ES-I3 (cell line): ENCODE data around the gene GYPA.
"Not testable (repeated sequence)": the region's sequence is repeated elsewhere in the genome, so short reads cannot be mapped to it uniquely, and the experiment has no call there.

Experiments used
- H3K36me3 ChIP-seq: 2 replicates; pipeline ENCODE4 v1.6.1; 2013; ENCODE audit warnings: mild to moderate bottlenecking, low read length, control low read depth, moderate library complexity; ENCODE audit not compliant: insufficient read depth
- H3K4me1 ChIP-seq: 2 replicates; pipeline ENCODE4 v1.6.1; 2013; ENCODE audit warnings: mild to moderate bottlenecking, control low read depth, low read length; ENCODE audit not compliant: insufficient read depth
- H3K9ac ChIP-seq: 2 replicates; pipeline ENCODE4 v1.6.1; 2013; ENCODE audit warnings: low read depth, mild to moderate bottlenecking, low read length, moderate library complexity
- H3K9me3 ChIP-seq: 2 replicates; pipeline ENCODE4 v1.6.1; 2013; ENCODE audit warnings: mild to moderate bottlenecking, low read length, moderate library complexity; ENCODE audit not compliant: control insufficient read depth, insufficient read depth

GYPA gene

GRCh38 chr4:144140594-144141295 is at the start of gene GYPA:
Gene GYPA, minus strand, starts transcription at chr4:144140718. Its CDS starts 83 bp downstream, at chr4:144140635.
- H3K36me3 ChIP-seq, H3K9ac ChIP-seq, H3K9me3 ChIP-seq, H3K4me1 ChIP-seq: not testable (repeated sequence)

GRCh38 chr4:144190009-144190408 is 49.5 kb upstream of the GYPA start:
- H3K36me3 ChIP-seq, result no peaks in the 10 kb centered on the region
- no peak overlapping the region for H3K9ac ChIP-seq
- H3K9me3 ChIP-seq, result no peaks in the 10 kb centered on the region
- peaks cover 7% of the 10 kb centered on the region; the same call in 1 of the 2 replicates for H3K4me1 ChIP-seq

DNA sequence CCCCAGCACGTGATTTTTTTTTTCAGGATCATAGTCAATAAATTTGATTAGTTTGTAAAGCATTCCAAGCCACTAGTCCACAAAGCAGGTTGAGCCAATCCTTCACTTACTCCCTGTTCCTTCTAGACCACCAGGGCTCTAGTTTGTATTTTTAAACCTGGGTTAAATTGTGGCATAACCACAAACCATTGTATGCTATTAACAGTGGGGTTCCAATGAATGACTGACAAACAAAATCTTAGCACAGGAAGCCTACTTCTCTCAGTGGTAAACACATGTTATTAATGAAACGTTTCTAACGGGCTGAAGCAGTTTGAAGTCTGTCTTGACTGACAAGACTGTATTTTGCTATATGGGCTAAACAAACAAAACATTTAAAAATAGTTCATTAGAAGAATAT is 48.6 kb upstream of the GYPA start:
- Histone ChIP-seq H3K4me1 (peaks cover 7% of the 10 kb centered on the region; the same call in 1 of the 2 replicates), H3K9ac (no peak overlapping the region), H3K9me3 (no peaks in the 10 kb centered on the region), H3K36me3 (no peaks in the 10 kb centered on the region)

GRCh38 chr4:144185086-144185485 is 44.6 kb upstream of the GYPA start:
- Histone ChIP-seq H3K9me3 (no peaks in the 10 kb centered on the region), H3K9ac (no peak overlapping the region), H3K36me3 (no peaks in the 10 kb centered on the region), H3K4me1 (peaks cover 7% of the 10 kb centered on the region; the same call in 1 of the 2 replicates)

- Histone ChIP-seq H3K9me3 (no peaks in the 10 kb centered on the region), H3K4me1 (peaks cover 12% of the 10 kb centered on the region), H3K36me3 (no peaks in the 10 kb centered on the region), H3K9ac (no peak overlapping the region)
Observed at GRCh38 chr4:144183165-144183564, 42.6 kb upstream of the GYPA start.

- Histone ChIP-seq H3K36me3 (no peaks in the 10 kb centered on the region), H3K9ac (no peak overlapping the region), H3K4me1 (peaks cover 17% of the 10 kb centered on the region), H3K9me3 (no peaks in the 10 kb centered on the region)
Observed at GRCh38 chr4:144181391-144181790, 40.9 kb upstream of the GYPA start.

- no peaks in the 10 kb centered on the region for H3K9me3 ChIP-seq
- no peak overlapping the region for H3K9ac ChIP-seq
- H3K36me3 ChIP-seq, result no peaks in the 10 kb centered on the region
- peaks cover 17% of the 10 kb centered on the region for H3K4me1 ChIP-seq
Observed at GRCh38 chr4:144179152-144179739, 38.7 kb upstream of the GYPA start.

- H3K9ac ChIP-seq, result no peak overlapping the region
- no peaks in the 10 kb centered on the region for H3K36me3 ChIP-seq
Observed at GRCh38 chr4:144178414-144178813, 37.9 kb upstream of the GYPA start.

GRCh38 chr4:144176476-144176875 is 36.0 kb upstream of the GYPA start:
- H3K36me3 ChIP-seq, result no peaks in the 10 kb centered on the region

More at GRCh38 chr4:144178414-144178813, 37.9 kb upstream of the GYPA start:
- Histone ChIP-seq H3K4me1 (peaks cover 17% of the 10 kb centered on the region), H3K9me3 (no peaks in the 10 kb centered on the region)

DNA sequence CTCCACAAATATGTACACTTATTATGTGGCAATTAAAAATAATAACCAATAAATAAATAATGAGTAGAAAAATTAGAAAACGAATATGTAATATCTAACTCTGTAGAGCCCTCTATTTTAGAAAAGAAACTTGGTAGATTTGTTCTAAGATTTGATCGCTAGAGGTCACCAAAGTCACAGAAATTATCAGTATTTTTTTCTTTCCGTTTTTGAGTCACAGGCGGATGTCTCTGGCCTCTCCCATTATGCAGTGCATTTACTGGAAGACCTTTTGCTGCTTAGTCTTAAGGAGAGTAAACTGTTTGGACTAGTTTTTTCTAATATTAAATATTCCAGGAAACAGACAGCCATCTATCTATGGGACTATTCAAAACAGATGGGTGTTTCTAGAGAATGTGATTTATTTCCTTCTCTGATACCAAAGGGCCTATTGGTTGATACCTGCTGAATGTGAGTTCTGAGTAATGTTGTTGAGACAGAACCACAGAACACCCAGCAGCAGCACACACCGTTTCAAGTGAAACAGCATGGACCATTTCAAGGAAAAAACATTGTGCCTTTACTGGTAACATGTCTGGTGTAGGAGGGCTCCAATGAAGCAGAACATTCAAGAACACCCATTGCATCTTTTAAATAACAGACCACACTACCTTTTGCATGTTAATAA is 34.0 kb upstream of the GYPA start:
- H3K9ac ChIP-seq, result no peak overlapping the region
- no peaks in the 10 kb centered on the region for H3K36me3 ChIP-seq
- H3K9me3 ChIP-seq, result no peaks in the 10 kb centered on the region
- peaks cover 17% of the 10 kb centered on the region for H3K4me1 ChIP-seq

More at GRCh38 chr4:144176476-144176875, 36.0 kb upstream of the GYPA start:
- Histone ChIP-seq H3K9ac (no peak overlapping the region), H3K9me3 (no peaks in the 10 kb centered on the region), H3K4me1 (peaks cover 17% of the 10 kb centered on the region)

- Histone ChIP-seq H3K9ac (no peak overlapping the region), H3K36me3 (no peaks in the 10 kb centered on the region), H3K9me3 (no peaks in the 10 kb centered on the region), H3K4me1 (no peaks in the 10 kb centered on the region)
Observed at GRCh38 chr4:144171697-144172096, 31.2 kb upstream of the GYPA start.

GRCh38 chr4:144169211-144169610 is 28.7 kb upstream of the GYPA start:
- Histone ChIP-seq H3K36me3 (no peaks in the 10 kb centered on the region), H3K9ac (no peak overlapping the region)

DNA sequence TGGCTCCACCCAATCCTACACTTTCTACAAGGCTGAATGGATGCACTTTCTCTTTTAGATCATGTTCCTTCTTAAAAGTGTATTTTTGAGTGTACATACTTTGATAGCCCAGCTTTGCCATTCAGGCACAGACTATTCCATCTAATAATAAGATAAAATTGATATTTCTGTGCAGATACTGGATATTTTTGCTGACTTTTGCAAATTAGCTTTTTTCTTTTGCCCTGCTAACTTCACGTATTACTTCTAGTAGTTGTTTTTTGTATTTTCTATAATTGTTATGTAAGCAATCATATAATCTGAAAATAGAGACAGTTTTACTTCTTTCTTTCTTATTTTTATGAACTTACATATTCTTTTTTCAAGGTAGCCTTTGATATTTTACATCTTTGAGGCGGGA is 13.5 kb upstream of the GYPA start:
- no peaks in the 10 kb centered on the region for H3K36me3 ChIP-seq
- no peak overlapping the region for H3K9ac ChIP-seq
- H3K9me3 ChIP-seq, result no peaks in the 10 kb centered on the region; the same call in 1 of the 2 replicates

More at GRCh38 chr4:144169211-144169610, 28.7 kb upstream of the GYPA start:
- H3K4me1 ChIP-seq, result no peaks in the 10 kb centered on the region
- no peaks in the 10 kb centered on the region for H3K9me3 ChIP-seq

GRCh38 chr4:144142690-144143326 is 2.3 kb upstream of the GYPA start:
- H3K9me3 ChIP-seq, H3K4me1 ChIP-seq, H3K36me3 ChIP-seq, H3K9ac ChIP-seq: not testable (repeated sequence)

More for the DNA sequence above, 13.5 kb upstream of the GYPA start:
- no peaks in the 10 kb centered on the region for H3K4me1 ChIP-seq
